ENCODE measurements around the gene CASS4.

CASS4 gene

DNA sequence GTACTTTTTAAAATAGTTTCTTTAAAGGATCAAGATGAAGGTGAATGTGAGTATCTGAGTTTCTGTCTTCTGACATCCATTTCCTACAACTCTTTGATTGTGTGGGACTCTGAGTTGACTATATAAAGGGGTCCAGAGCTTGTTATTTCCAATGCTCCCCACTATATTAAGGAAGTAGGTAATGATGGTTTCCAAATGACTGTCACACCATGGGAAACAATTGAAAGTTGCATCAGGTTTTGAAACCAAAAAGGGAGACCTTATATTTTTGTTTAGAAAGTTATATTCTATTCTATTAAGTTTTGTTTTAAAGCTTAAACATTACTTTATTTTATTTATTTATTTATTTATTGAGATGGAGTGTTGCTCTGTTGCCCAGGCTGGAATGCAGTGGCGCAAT lies 11.2 kb downstream of the CASS4 start:
- DNase-seq (ENCODE audit: low read depth), result no peak

DNA sequence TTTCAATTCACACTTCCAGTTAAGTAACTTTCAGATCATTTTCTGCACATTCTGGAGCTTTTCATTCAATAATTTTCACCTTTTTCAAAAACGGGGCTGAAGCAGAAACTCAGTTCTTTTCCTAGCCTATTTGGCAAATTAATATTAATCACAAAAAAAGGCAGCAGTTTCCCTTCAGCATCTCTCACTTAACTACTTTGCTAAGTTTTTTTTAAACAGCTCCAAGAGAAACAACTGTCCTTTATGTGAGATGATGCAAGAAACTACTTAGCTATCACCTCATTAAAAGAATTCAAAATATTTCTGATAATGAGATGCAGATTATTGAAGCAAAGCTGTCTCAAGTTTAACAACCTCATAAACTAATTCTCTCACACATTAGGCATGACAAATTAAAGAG lies 11.8 kb downstream of the CASS4 start:
- no peak for DNase-seq (ENCODE audit: low read depth)

- DNase-seq (ENCODE audit: low read depth), result no peak
Observed at GRCh38 chr20:56424931-56425330, 12.9 kb downstream of the CASS4 start.

DNA sequence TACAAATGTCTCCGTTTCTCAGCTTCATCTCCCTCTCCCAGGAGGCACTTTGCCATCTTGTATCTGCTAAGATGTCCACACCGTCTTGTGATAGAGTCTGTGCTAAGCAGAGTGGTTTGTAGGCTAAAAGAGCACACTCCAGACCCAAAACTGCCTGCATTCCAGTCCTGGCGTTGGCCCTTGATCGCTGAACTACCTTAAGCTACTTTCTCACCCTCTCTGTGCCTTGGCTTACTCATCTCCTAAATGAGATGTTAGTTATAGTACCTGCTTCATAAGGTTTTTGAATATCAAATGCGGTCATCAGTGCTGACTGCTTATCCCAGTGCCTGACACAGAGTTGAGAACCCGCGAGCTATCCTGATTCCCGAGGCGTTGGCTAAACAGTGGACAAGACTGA lies 14.0 kb downstream of the CASS4 start:
- no peak for DNase-seq (ENCODE audit: low read depth)

DNA sequence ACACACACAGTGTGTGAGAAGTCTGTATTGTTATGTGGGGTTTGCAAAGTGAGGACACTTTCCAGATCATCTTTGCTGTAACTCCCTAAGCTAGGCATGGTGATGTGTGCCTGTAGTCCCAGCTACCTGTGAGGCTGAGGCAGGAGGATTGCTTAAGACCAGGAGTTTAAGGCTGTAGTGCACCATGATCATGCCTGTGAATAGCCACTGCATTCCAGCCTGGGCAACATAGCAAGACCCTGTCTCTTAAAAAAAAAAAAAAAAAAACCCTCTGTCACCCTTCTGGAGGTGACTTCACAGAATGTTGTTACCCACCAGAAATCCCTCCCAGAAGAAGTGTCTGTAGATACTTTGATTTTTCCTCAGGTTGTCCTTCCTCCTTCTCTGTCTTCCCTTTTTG lies 14.9 kb downstream of the CASS4 start:
- DNase-seq (ENCODE audit: low read depth), result no peak

DNA sequence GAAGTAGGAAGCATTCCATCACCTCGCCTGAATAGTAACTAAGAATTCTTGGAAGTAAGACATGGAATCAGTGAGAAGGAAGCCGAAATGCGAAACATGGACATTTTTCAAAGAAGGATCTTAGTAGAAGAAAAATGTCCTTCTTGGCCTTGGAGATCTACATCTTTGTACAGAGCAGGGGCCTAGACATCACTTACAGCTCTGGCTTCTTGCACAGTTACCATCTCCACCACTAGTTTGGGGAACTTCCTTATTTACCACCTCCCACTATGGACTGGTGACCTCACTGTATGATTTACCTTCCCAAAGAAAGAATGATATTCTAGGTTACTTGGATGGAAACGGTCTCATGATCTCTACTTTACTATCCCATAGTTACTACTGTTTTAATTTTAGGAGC lies 15.7 kb downstream of the CASS4 start:
- DNase-seq (ENCODE audit: low read depth), result no peak

GRCh38 chr20:56428410-56428809 lies 16.4 kb downstream of the CASS4 start:
- no peak for DNase-seq (ENCODE audit: low read depth)

DNA sequence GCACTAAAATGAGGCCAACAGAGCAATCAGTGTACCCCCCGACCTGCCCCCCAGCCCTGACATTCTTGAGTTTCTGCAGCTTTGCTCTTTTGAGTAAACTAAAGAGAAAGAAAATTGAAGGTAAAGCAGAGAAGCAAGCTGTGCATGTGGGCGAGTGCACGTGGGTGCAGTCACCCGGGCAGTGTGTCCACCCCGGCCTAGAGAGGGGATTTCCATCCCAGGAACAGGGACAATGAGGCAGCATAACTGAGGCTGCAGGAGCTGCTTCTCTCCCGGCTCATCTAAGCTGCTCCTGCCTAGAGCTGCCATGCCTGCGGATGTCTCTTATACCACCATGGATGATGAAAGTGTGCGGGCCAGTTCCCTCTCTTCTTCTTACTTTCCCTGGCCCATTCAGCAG lies 16.8 kb downstream of the CASS4 start:
- no peak for DNase-seq (ENCODE audit: low read depth)

DNA sequence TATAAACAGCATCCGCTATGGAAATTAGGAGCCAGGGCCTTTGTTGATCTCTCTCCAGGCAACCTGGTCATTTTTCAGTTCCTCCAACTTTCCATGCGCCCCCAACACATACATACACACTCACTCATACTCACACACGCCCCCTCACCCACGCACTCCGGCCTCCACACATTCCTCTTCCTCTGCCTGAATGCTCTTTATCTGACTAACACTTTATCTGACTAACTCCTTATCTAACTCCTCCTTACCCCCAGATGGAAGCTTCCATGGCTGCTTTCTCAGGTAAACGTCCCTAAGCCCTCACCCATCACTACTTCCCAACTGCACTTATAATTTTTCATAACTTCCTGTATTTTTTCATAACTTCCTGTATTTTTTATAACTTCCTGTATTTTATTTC lies 17.4 kb downstream of the CASS4 start:
- no peak for DNase-seq (ENCODE audit: low read depth)

- DNase-seq (ENCODE audit: low read depth), result no peak
Observed at GRCh38 chr20:56429941-56430340, 17.9 kb downstream of the CASS4 start.

DNA sequence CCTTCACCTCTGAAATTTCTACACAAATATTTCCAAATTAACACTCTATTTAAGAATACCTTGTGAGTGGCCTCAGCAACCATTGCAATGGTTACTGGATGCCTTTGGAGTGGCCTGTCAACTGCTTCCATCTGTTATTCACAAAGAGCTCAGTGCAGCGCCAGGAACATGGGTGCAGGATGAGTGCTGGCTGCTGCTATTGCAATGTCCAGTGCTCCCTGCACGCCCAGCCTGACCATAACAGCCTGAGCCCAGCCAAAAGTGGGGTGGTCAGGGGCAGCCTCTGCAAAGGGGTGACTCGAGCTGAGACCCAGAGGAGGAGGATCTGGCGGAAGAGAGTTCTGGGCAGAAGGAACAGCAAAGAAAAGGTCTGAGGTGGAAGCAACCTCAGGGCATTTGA lies 18.4 kb downstream of the CASS4 start:
- no peak for DNase-seq (ENCODE audit: low read depth)

- no peak for DNase-seq (ENCODE audit: low read depth)
Observed at GRCh38 chr20:56430957-56431356, 18.9 kb downstream of the CASS4 start.

GRCh38 chr20:56431471-56431870 lies 19.4 kb downstream of the CASS4 start:
- no peak for DNase-seq (ENCODE audit: low read depth)

- DNase-seq (ENCODE audit: low read depth), result no peak
Observed at GRCh38 chr20:56433221-56433879, 21.3 kb downstream of the CASS4 start.

- no peak for DNase-seq (ENCODE audit: low read depth)
Observed at GRCh38 chr20:56433880-56434255, 21.8 kb downstream of the CASS4 start.

DNA sequence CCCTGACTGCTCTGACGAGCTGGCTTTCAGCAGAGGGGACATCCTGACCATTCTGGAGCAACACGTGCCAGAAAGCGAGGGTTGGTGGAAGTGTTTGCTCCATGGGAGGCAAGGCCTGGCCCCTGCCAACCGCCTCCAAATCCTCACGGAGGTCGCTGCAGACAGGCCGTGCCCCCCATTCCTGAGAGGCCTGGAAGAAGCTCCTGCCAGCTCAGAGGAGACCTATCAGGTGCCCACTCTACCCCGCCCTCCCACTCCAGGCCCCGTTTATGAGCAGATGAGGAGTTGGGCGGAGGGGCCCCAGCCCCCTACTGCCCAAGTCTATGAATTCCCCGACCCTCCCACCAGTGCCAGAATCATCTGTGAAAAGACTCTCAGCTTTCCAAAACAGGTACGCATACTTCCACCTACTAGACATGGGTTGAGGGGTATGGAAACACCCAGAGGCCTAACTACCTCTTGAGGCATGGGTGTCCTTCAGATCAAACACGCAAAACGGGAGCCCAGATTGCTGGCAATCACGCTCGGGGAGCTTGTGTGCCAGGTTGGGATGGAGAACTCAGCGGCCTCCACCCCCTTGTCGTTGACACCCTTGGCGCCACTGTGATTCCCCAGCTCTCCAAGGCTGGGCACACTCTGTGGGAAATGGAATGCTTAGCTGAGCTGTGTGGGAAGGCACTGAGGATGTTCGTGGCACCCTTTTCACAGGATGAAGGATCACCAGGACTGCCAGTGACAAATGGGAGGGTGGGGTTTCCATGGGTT lies 25.3 kb downstream of the CASS4 start:
- DNase-seq (ENCODE audit: low read depth), result no peak

DNA sequence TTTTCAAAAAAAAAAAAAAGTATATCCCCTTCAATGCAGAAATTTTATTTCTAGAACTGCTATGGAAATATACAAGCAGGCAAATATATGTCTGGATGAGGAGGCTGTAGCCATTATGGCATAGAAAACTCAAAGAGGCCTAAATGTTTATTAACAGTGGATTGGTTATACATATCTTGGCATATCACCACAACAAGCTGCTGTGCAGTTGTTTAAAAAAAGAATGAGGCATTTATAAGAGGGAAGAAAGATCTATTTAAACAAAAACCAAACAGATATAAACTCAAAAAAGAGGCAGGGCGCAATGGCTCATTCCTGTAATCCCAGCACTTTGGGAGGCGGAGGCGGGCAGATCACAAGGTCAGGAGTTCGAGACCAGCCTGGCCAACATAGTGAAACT lies 26.2 kb downstream of the CASS4 start:
- DNase-seq (ENCODE audit: low read depth), result no peak

- DNase-seq (ENCODE audit: low read depth), result no peak
Observed at GRCh38 chr20:56439771-56440291, 27.8 kb downstream of the CASS4 start.

DNA sequence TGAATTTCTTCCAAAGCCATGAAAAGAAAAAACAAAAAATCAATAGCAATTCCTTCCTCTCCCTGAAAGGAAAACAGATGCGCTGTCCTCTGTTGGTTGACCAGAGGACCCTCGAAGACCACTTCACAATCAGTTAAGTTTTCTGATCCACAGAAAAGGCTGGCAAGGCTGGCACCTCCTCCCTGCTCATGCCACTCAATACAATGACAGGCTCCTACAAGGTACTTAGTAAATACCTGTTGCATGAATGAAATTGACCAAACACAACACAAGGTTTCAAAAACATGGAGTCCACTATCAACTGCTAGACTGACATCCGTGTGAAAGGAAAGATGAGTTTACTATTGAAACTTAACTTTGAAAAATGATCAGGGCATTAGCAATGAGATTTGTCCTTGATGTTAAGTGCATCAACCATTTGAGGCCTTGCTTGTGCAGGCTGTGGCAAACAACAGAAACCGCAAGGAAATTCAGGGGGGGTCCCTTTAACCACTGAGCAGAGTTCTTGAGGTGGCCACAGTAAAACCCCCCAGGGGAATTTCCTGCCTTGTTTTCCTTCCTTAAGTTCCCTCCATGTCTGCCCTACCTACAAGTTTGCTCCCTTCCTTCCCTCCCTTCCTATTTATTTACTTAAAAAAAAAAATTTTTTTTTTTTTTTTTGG lies 28.4 kb downstream of the CASS4 start:
- no peak for DNase-seq (ENCODE audit: low read depth)

DNA sequence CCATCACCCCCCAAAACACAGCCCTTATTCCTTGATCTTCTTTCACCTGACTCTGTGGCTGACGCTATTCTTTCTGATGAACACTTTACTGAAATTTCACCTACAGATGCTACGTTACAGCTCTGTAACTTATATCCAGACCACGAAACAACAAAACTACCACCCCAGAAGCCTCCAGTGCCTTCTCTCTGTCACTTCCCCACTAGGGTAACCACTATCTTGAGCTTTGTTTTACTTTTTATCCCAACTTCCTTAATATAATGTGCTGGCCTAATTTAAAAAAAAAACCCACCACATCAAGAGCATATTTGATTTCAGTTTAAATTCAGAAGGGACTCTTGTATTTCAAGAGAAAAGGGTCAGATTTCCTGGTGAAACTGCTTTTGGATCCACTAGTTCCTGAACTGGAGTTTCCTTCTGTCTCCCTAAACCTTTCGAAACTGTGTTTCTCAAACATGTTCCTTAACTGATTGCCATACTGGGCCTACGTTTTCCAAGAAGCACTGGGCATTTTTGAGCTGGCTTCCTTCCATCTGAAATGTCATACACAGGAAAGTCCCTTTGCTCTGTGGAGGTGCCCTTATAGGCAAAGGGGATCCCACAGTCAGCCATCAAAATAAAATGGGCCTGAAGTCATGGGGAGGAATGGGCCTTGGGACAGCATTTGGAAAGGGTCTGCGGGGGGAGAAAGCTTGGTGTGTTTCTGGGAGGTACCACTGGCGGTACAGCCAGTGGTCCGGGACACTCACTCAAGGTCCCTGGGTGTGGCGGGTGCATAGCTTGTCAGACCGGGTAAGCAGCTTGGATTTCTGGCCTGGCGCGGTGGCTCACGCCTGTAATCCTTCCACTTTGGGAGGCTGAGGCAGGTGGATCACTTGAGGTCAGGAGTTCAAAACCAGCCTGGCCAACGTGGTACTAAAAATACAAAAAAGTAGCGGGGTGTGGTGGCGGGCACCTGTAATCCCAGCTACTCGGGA lies 30.6 kb downstream of the CASS4 start:
- DNase-seq (ENCODE audit: low read depth), result no peak

- no peak for DNase-seq (ENCODE audit: low read depth)
Observed at GRCh38 chr20:56443654-56444540, 31.8 kb downstream of the CASS4 start.
